RWPE1 (cell line): ENCODE results near the gene RCBTB2.

Experiments
- CTCF ChIA-PET: fragments of 350-600 bp; sonication (Branson Sonifier 250); formaldehyde crosslinking; extraction: SDS; loops from one replicate; lab custom pipeline; 2021; lab: Yijun Ruan, JAX
- POLR2A ChIA-PET: fragments of 400-600 bp; formaldehyde crosslinking; extraction: SDS; loops from one replicate; lab custom pipeline; 2020; ENCODE audit warnings: antibody characterized with exemption; ENCODE audit not compliant: low non-redundant PET; lab: Yijun Ruan, JAX
- DNase-seq: peaks from one replicate; pipeline ENCODE4 v3.0.0; 2012; ENCODE audit warnings: low spot score
- H3K27ac ChIP-seq: fragments of 450-650 bp; 2 replicates; pipeline ENCODE4 v1.5.1; 2017
- TF ChIP-seq, protein P1 (sequence below): fragments of 450-650 bp; conservative IDR thresholded peaks from 2 replicates; pipeline ENCODE4 v1.5.1; 2017; ENCODE audit warnings: low read depth, mild to moderate bottlenecking

The RCBTB2 gene

DNA sequence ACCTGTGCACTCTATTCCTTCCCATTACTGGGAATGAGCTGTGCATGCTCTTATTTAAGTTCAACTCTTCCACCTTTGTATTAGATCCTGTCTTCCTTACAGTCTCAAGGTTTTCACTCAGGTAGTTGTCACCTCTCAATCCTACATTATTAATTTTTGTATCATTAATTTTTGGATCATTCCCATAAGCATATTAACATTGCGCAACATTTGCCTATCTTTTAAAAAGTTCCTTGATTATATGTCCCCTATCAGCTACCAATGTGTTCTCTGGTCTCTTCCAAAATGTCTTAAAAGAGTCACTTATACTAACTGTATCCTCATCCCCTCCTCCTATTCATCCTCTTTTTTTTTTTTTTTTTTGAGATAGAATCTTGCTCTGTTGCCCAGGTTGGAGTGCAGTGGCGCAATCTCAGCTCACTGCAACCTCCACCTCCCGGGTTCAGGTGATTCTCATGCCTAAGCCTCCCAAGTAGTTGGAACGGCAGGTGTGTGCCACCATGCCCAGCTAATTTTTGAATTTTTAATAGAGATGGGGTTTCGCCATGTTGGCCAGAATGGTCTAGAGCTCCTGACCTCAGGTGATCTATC lies 2.1 kb upstream of the RCBTB2 start:
- CTCF ChIA-PET, result no interaction called here
- no peak for DNase-seq
- TF ChIP-seq, protein P1, sequence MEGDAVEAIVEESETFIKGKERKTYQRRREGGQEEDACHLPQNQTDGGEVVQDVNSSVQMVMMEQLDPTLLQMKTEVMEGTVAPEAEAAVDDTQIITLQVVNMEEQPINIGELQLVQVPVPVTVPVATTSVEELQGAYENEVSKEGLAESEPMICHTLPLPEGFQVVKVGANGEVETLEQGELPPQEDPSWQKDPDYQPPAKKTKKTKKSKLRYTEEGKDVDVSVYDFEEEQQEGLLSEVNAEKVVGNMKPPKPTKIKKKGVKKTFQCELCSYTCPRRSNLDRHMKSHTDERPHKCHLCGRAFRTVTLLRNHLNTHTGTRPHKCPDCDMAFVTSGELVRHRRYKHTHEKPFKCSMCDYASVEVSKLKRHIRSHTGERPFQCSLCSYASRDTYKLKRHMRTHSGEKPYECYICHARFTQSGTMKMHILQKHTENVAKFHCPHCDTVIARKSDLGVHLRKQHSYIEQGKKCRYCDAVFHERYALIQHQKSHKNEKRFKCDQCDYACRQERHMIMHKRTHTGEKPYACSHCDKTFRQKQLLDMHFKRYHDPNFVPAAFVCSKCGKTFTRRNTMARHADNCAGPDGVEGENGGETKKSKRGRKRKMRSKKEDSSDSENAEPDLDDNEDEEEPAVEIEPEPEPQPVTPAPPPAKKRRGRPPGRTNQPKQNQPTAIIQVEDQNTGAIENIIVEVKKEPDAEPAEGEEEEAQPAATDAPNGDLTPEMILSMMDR, result no peak
- POLR2A ChIA-PET, result no interaction called here
- H3K27ac ChIP-seq, result no peak overlapping the region

DNA sequence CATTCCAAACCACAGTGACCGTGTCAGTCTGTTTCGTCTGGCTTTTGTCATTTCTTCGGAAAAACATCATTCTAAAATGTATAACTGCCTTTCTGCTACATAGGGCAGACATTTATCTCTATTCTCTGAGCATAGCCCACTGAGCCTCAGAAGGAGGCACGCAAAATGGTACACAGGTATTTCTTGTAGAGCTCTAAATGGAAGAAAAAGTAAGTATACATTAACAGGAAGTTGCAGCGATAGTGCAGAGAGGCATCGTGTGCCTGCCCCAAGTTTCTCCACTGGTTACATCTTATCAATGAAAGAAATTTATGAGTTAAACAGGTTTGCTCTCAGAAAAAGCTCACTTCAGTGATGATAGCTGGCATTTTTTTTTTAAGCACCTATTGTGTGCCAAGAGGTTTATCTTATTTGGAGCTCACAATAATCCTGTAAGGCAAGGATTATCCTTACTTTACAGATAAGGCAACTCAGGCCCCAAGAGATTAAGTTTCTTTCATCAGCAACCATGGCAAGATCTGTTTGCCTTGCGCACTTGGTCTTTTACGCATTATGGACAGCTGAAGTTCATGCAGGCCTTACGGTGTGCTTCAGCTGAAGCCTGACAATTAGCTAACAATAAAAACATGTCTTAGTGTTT lies 1.2 kb upstream of the RCBTB2 start:
- ChIA-PET POLR2A (no interaction called here), CTCF (no interaction called here)
- H3K27ac ChIP-seq, result no peak overlapping the region
- no peak for DNase-seq
- TF ChIP-seq, protein P1, result no peak

DNA sequence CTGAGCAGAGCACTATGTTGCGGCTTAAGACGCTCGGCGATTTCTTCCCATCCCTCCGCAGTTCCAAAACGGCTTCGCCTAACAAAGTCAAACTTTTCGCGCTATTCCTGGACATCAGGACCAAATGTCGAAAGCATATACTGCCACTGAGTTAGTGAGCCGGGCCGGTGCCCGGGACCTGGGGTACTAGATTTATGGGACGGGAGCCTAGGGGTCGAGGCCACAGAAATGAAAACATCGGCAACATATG lies 699 bp downstream of the RCBTB2 start:
- no peak for DNase-seq
- CTCF ChIA-PET, result interaction anchor here (0.7 kb wide), 1 partner anchor 15 kb away, joined by 3 read pairs; no protein-coding TSS in a partner anchor
- POLR2A ChIA-PET, result interaction anchor here (1.0 kb wide), 1 partner anchor 15 kb away, joined by 3 read pairs; no protein-coding TSS in a partner anchor
- H3K27ac ChIP-seq, result peak overlapping the region; percentile 91
- TF ChIP-seq, protein P1, result no peak

DNA sequence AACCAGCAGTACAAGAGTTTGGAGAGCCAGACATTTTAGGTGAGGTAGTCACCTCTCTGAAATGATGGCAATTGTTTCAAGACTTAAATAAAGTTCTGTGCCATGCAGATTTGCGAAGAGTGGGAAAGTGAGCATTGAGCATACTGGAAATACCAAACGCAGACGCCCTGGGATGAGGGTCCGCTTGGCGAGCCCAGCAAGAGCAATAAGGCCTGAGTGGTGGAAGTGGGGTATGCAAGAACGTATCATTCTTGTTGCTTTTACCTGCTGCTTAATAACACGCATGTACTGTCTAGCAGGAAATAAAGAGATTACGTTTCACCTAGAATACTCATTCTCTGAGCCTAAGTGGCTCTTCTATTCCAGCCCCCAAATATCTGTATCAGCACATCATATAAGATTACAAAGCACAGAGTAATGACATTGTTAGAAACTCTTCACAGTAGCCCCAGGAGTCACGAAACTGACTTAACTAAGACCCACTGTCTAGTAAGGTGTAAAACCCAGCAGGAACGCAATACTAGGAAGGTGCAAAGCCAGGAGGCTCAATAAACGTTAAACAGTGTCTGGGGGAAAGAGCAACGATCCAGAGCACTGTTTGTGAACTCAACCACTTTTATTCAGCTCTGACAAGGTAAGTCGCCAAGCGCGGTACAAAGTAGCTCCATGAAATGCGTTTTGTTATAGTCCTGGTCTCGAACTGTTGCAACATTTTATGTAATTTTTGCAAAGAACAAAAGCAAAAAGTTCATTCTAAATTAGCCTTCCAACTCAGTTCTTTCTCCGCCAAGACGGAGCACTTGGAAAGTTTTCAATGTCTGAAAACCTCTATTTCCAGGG lies 1.2 kb downstream of the RCBTB2 start:
- ChIA-PET POLR2A (no interaction called here), CTCF (interaction anchor here (0.7 kb wide), 1 partner anchor 15 kb away, joined by 3 read pairs; no protein-coding TSS in a partner anchor)
- TF ChIP-seq, protein P1, result no peak
- no peak for DNase-seq
- H3K27ac ChIP-seq, result peak overlapping the region; percentile 91

DNA sequence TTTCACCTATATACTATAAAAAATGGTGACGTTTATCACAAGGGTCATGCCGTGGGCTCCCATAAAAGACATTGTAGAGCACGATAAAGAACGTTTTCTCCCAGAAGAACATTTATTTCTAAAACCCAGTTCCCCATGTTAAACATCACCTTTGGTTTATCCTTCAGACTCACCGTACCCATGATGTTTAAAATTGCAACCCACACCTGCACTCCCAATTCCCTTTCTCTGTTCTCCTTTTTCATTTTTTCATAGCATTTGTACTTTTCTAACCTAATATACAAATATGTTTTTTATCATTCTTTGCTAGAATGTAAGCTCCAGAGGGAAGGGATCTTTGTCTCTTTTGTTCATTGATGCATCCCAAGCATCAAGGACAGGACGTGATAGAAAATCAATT lies 2.0 kb downstream of the RCBTB2 start:
- no peak for DNase-seq
- ChIA-PET POLR2A (no interaction called here), CTCF (no interaction called here)
- no peak overlapping the region for H3K27ac ChIP-seq
- TF ChIP-seq, protein P1, result no peak

DNA sequence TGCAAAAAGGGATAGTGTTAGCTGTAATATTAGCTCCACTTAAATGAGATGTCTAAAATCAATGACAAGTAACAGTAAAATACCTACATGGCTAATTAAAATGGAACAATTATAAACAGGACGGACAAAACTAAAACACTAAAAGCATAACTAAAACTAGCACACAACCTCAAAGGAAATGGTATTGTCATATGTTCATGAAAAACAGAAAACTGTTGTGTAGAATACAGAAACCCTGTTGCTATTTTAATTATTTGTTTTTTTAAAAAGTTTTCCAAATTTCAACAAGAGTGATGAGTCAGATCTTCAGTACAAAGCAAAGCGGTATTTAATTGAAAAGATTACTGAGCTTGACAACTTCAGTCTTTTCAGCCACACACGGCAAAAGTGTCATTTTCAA lies 4.2 kb downstream of the RCBTB2 start:
- no peak overlapping the region for H3K27ac ChIP-seq
- CTCF ChIA-PET, result no interaction called here
- TF ChIP-seq, protein P1, result no peak
- no peak for DNase-seq
- POLR2A ChIA-PET, result no interaction called here
